ENCODE results near the gene RPS6KA2. TPM values are rescaled to one million over a fixed set of nuclear protein-coding genes. Genes with fewer than 3 reads are reported as not detected.

Gene RPS6KA2
- total RNA-seq, 1 donor from 2014 or later, result 124 TPM

GRCh38 chr6:166644681-166645080, 17.6 kb upstream of the RPS6KA2 start:
- Mint-ChIP-seq H3K27me3 (ENCODE audit: low read depth) (no peaks in the 10 kb centered on the region), H3K4me3 (ENCODE audit: unreplicated experiment) (no peak overlapping the region), H3K36me3 (ENCODE audit: low read depth) (no peaks in the 10 kb centered on the region), H3K9me3 (ENCODE audit: low read depth) (peaks cover 7% of the 10 kb centered on the region), H3K4me1 (ENCODE audit: low read depth) (no peaks in the 10 kb centered on the region), H3K27ac (ENCODE audit: unreplicated experiment) (no peak overlapping the region)
- TF ChIP-seq CTCF (IDR thresholded peaks at IDR 0.05), result no peak
- no peak for DNase-seq (ENCODE audit: low spot score)

GRCh38 chr6:166643891-166644590, 17.0 kb upstream of the RPS6KA2 start:
- no peak overlapping the region for H3K27ac Mint-ChIP-seq (ENCODE audit: unreplicated experiment)
- H3K27me3 Mint-ChIP-seq (ENCODE audit: low read depth), result no peaks in the 10 kb centered on the region
- H3K4me1 Mint-ChIP-seq (ENCODE audit: low read depth), result no peaks in the 10 kb centered on the region
- H3K36me3 Mint-ChIP-seq (ENCODE audit: low read depth), result no peaks in the 10 kb centered on the region
- no peak for DNase-seq (ENCODE audit: low spot score)
- no peak for TF ChIP-seq CTCF (IDR thresholded peaks at IDR 0.05)
- H3K4me3 Mint-ChIP-seq (ENCODE audit: unreplicated experiment), result no peak overlapping the region
- peaks cover 7% of the 10 kb centered on the region for H3K9me3 Mint-ChIP-seq (ENCODE audit: low read depth)

GRCh38 chr6:166642646-166643045, 15.6 kb upstream of the RPS6KA2 start:
- no peak for DNase-seq (ENCODE audit: low spot score)

GRCh38 chr6:166640342-166641043, 13.4 kb upstream of the RPS6KA2 start:
- peaks cover 7% of the 10 kb centered on the region for H3K9me3 Mint-ChIP-seq (ENCODE audit: low read depth)
- H3K27me3 Mint-ChIP-seq (ENCODE audit: low read depth), result no peaks in the 10 kb centered on the region
- no peak for DNase-seq (ENCODE audit: low spot score)
- H3K36me3 Mint-ChIP-seq (ENCODE audit: low read depth), result no peaks in the 10 kb centered on the region
- H3K4me3 Mint-ChIP-seq (ENCODE audit: unreplicated experiment), result no peak overlapping the region
- TF ChIP-seq CTCF (IDR thresholded peaks at IDR 0.05), result no peak
- H3K4me1 Mint-ChIP-seq (ENCODE audit: low read depth), result peaks cover 7% of the 10 kb centered on the region
- H3K27ac Mint-ChIP-seq (ENCODE audit: unreplicated experiment), result no peak overlapping the region

More at GRCh38 chr6:166642646-166643045, 15.6 kb upstream of the RPS6KA2 start:
- H3K27me3 Mint-ChIP-seq (ENCODE audit: low read depth), result no peaks in the 10 kb centered on the region
- no peaks in the 10 kb centered on the region for H3K4me1 Mint-ChIP-seq (ENCODE audit: low read depth)
- no peak overlapping the region for H3K4me3 Mint-ChIP-seq (ENCODE audit: unreplicated experiment)
- H3K9me3 Mint-ChIP-seq (ENCODE audit: low read depth), result peaks cover 7% of the 10 kb centered on the region
- TF ChIP-seq CTCF (IDR thresholded peaks at IDR 0.05), result no peak
- H3K27ac Mint-ChIP-seq (ENCODE audit: unreplicated experiment), result no peak overlapping the region
- H3K36me3 Mint-ChIP-seq (ENCODE audit: low read depth), result no peaks in the 10 kb centered on the region

DNA sequence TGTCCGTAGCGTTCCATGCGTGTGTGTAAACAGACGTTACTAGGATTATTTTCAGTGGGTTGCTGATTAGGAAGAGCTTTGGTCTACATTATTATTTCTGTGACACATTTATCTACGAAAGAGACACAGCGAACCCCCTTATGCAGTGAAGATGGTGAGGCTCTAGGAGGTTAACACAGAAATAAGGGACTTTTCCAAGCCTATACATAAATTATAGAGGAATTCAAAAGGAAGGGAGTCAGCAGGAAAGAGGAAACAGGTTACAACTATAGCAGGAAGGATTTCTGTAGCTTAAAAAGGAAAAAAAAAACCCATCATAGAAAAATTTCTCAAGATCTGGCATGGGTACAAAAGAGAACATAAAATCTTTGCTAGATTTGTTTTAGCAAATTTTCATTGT, 12.9 kb upstream of the RPS6KA2 start:
- no peak for DNase-seq (ENCODE audit: low spot score)
- Mint-ChIP-seq H3K36me3 (ENCODE audit: low read depth) (no peaks in the 10 kb centered on the region), H3K4me3 (ENCODE audit: unreplicated experiment) (no peak overlapping the region), H3K27ac (ENCODE audit: unreplicated experiment) (no peak overlapping the region), H3K9me3 (ENCODE audit: low read depth) (peaks cover 7% of the 10 kb centered on the region), H3K27me3 (ENCODE audit: low read depth) (no peaks in the 10 kb centered on the region), H3K4me1 (ENCODE audit: low read depth) (peaks cover 7% of the 10 kb centered on the region)
- no peak for TF ChIP-seq CTCF (IDR thresholded peaks at IDR 0.05)
